HEK293 (cell line): ENCODE data around the gene NDUFA9.

Source experiments
- BCL11B ChIP-seq: fragments of 450-650 bp; formaldehyde crosslinking; IDR thresholded peaks from 2 replicates; pipeline ENCODE4 v1.5.1; 2016; ENCODE audit warnings: low read depth, missing biosample characterization, missing genetic modification characterization
- KLF1 ChIP-seq: fragments of 450-650 bp; formaldehyde crosslinking; IDR thresholded peaks from 2 replicates; pipeline ENCODE4 v1.5.1; 2016; ENCODE audit warnings: missing biosample characterization, missing genetic modification characterization
- ZBTB48 ChIP-seq: fragments of 450-650 bp; formaldehyde crosslinking; IDR thresholded peaks from 2 replicates; pipeline ENCODE4 v1.5.1; 2016; ENCODE audit warnings: missing biosample characterization, missing genetic modification characterization
- ZNF138 ChIP-seq: fragments of 450-650 bp; formaldehyde crosslinking; IDR thresholded peaks from 2 replicates; pipeline ENCODE4 v1.5.1; 2016; ENCODE audit warnings: missing biosample characterization, missing genetic modification characterization, borderline replicate concordance
- ZNF335 ChIP-seq: fragments of 450-650 bp; formaldehyde crosslinking; conservative IDR thresholded peaks from 2 replicates; pipeline ENCODE4 v1.5.1; 2016; ENCODE audit warnings: missing biosample characterization, missing genetic modification characterization
- ZNF549 ChIP-seq: fragments of 450-650 bp; IDR thresholded peaks from 2 replicates; pipeline ENCODE4 v1.5.1; 2018; ENCODE audit warnings: missing biosample characterization, missing genetic modification characterization, mild to moderate bottlenecking, inconsistent platforms, moderate library complexity
- ZNF670 ChIP-seq: fragments of 450-650 bp; formaldehyde crosslinking; IDR thresholded peaks from 2 replicates; pipeline ENCODE4 v1.5.1; 2016; ENCODE audit warnings: missing biosample characterization, missing genetic modification characterization, low read depth
- ZNF777 ChIP-seq: fragments of 450-650 bp; formaldehyde crosslinking; IDR thresholded peaks from 2 replicates; pipeline ENCODE4 v1.5.1; 2017; ENCODE audit warnings: missing biosample characterization, missing genetic modification characterization, borderline replicate concordance
- ZNF830 ChIP-seq: fragments of 450-650 bp; IDR thresholded peaks from 2 replicates; pipeline ENCODE4 v1.5.0; 2018; ENCODE audit warnings: missing biosample characterization, missing genetic modification characterization, low read depth, mild to moderate bottlenecking, moderate library complexity
- TF ChIP-seq, protein P1 (sequence below): fragments of 450-650 bp; formaldehyde crosslinking; IDR thresholded peaks from 2 replicates; pipeline ENCODE4 v1.5.1; 2016; ENCODE audit warnings: missing biosample characterization, missing genetic modification characterization

DNA sequence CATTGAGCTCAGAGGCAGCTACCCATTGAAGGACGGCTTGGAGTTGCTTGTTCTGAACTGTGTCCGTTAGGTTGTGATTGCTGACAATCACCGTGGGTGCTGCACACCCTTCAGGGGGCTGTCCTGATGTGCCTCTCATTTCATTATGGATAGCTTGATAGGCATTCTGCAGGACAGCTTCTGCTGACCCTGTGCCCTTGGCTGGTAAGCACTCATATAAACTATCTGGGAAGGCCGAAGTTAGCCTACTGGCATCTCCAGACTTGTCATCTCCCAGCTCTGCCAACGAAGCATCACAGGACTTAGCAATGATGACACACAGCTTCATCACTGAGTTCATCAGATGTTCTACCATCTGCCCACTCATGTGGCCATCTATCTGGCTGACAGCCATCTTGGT, 22.4 kb upstream of the NDUFA9 start:
- TF ChIP-seq, protein P1, sequence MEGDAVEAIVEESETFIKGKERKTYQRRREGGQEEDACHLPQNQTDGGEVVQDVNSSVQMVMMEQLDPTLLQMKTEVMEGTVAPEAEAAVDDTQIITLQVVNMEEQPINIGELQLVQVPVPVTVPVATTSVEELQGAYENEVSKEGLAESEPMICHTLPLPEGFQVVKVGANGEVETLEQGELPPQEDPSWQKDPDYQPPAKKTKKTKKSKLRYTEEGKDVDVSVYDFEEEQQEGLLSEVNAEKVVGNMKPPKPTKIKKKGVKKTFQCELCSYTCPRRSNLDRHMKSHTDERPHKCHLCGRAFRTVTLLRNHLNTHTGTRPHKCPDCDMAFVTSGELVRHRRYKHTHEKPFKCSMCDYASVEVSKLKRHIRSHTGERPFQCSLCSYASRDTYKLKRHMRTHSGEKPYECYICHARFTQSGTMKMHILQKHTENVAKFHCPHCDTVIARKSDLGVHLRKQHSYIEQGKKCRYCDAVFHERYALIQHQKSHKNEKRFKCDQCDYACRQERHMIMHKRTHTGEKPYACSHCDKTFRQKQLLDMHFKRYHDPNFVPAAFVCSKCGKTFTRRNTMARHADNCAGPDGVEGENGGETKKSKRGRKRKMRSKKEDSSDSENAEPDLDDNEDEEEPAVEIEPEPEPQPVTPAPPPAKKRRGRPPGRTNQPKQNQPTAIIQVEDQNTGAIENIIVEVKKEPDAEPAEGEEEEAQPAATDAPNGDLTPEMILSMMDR = no peak
- TF ChIP-seq KLF1 (tag by site-specific recombination) (no peak), ZNF830 (tag by site-specific recombination) (no peak), ZNF670 (tag by site-specific recombination) (no peak), ZNF549 (tag by site-specific recombination) (no peak), ZBTB48 (no peak), BCL11B (tag by site-specific recombination) (no peak), ZNF777 (tag by site-specific recombination) (no peak), ZNF138 (tag by site-specific recombination) (no peak), ZNF335 (tag by site-specific recombination) (no peak)
